Bronchial epithelial cell (primary cell): Measurements from ENCODE around the gene PPP2R5C. TPM values are rescaled to one million over a fixed set of nuclear protein-coding genes. Genes with fewer than 3 reads are reported as not detected.

Experiments
- DNase-seq: peaks from one replicate; pipeline ENCODE4 v3.0.0-alpha.2; 2010; ENCODE audit warnings: low read depth
- FAIRE-seq: peaks from 2 replicates; lab custom pipeline; 2011; peaks lifted over from hg19 to GRCh38; lab: Jason Lieb, UNC
- H3K27me3 ChIP-seq: 2 replicates; pipeline ENCODE4 v1.5.1; 2011; ENCODE audit warnings: low read length; ENCODE audit not compliant: control insufficient read depth, insufficient read depth
- H3K36me3 ChIP-seq: 2 replicates; pipeline ENCODE4 v1.5.1; 2011; ENCODE audit warnings: low read length; ENCODE audit not compliant: control insufficient read depth, insufficient read depth
- H3K4me3 ChIP-seq: 2 replicates; pipeline ENCODE4 v1.5.1; 2011; ENCODE audit warnings: mild to moderate bottlenecking, low read depth, low read length, control low read depth
- CTCF ChIP-seq: IDR thresholded peaks from 2 replicates; pipeline ENCODE4 v1.5.1; 2011; ENCODE audit warnings: mild to moderate bottlenecking, moderate library complexity, low read length, control low read depth, inconsistent platforms; ENCODE audit not compliant: insufficient read depth, severe bottlenecking
- total RNA-seq: library from RNA; depleted of rRNA; stranded (reverse); fragments of >200 nt; gene quantifications from 2 replicates; pipeline ENCODE4 v1.2.1, GENCODE V29; 2014

The PPP2R5C gene
- total RNA-seq, 1 donor from 2014 or later: 71.3 TPM

- no peak overlapping the region for H3K4me3 ChIP-seq
- TF ChIP-seq CTCF: no peak
- peaks cover 8% of the 10 kb centered on the region for H3K36me3 ChIP-seq
- no peaks in the 10 kb centered on the region for H3K27me3 ChIP-seq
- DNase-seq: no peak
- FAIRE-seq: no peak
Measured at GRCh38 chr14:101877766-101878165, 116.3 kb downstream of the PPP2R5C start.

- TF ChIP-seq CTCF: no peak
- no peaks in the 10 kb centered on the region for H3K27me3 ChIP-seq
- H3K4me3 ChIP-seq: no peak overlapping the region
- H3K36me3 ChIP-seq: peaks cover 8% of the 10 kb centered on the region
- peak; percentile 23 for FAIRE-seq
- no peak for DNase-seq
Measured at GRCh38 chr14:101878211-101878821, 116.8 kb downstream of the PPP2R5C start.

- DNase-seq: no peak
- FAIRE-seq: no peak
- H3K4me3 ChIP-seq: no peak overlapping the region
- H3K27me3 ChIP-seq: no peaks in the 10 kb centered on the region
- TF ChIP-seq CTCF: no peak
- H3K36me3 ChIP-seq: peaks cover 10% of the 10 kb centered on the region
Measured at GRCh38 chr14:101878822-101879528, 117.5 kb downstream of the PPP2R5C start.

GRCh38 chr14:101879529-101880336, 118.2 kb downstream of the PPP2R5C start:
- FAIRE-seq (peak; percentile 7), DNase-seq (no peak)
- no peak overlapping the region for H3K4me3 ChIP-seq

GRCh38 chr14:101881426-101881825, 119.9 kb downstream of the PPP2R5C start:
- DNase-seq (no peak), FAIRE-seq (no peak)
- no peaks in the 10 kb centered on the region for H3K27me3 ChIP-seq
- H3K4me3 ChIP-seq: no peak overlapping the region
- peaks cover 12% of the 10 kb centered on the region for H3K36me3 ChIP-seq
- TF ChIP-seq CTCF: no peak

More at GRCh38 chr14:101879529-101880336, 118.2 kb downstream of the PPP2R5C start:
- Histone ChIP-seq H3K27me3 (no peaks in the 10 kb centered on the region), H3K36me3 (peaks cover 12% of the 10 kb centered on the region)
- no peak for TF ChIP-seq CTCF
